ENCODE data around the gene SYNE3.
"Not testable (repeated sequence)": the region's sequence is repeated elsewhere in the genome, so short reads cannot be mapped to it uniquely, and the experiment has no call there.

Gene SYNE3

DNA sequence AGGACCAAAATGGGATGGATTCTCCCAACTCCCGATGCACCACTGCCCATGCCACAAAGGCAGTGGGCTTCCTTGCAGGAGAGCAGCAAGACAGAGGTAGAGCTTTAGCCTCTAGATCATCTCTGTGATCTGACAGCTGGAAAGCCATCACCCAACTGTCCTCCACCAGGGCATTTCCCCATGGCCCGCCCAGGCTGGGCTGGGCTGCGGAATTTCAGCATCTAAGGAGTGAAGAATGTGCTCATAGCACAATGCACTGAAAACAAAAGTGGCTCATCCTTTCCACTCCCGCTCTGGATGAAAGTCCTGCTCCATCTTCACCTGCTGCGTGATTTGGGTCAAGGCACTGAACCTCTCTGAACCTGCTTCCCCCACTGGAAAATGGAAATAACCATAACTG lies 5.6 kb downstream of the SYNE3 start:
- TF ChIP-seq, protein P1, sequence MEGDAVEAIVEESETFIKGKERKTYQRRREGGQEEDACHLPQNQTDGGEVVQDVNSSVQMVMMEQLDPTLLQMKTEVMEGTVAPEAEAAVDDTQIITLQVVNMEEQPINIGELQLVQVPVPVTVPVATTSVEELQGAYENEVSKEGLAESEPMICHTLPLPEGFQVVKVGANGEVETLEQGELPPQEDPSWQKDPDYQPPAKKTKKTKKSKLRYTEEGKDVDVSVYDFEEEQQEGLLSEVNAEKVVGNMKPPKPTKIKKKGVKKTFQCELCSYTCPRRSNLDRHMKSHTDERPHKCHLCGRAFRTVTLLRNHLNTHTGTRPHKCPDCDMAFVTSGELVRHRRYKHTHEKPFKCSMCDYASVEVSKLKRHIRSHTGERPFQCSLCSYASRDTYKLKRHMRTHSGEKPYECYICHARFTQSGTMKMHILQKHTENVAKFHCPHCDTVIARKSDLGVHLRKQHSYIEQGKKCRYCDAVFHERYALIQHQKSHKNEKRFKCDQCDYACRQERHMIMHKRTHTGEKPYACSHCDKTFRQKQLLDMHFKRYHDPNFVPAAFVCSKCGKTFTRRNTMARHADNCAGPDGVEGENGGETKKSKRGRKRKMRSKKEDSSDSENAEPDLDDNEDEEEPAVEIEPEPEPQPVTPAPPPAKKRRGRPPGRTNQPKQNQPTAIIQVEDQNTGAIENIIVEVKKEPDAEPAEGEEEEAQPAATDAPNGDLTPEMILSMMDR (IDR thresholded peaks at IDR 0.05; ENCODE audit: borderline replicate concordance, insufficient read depth, low read depth, low read length): no peak
- no peak overlapping the region for H3K4me3 ChIP-seq (ENCODE audit: low read depth, low read length)

DNA sequence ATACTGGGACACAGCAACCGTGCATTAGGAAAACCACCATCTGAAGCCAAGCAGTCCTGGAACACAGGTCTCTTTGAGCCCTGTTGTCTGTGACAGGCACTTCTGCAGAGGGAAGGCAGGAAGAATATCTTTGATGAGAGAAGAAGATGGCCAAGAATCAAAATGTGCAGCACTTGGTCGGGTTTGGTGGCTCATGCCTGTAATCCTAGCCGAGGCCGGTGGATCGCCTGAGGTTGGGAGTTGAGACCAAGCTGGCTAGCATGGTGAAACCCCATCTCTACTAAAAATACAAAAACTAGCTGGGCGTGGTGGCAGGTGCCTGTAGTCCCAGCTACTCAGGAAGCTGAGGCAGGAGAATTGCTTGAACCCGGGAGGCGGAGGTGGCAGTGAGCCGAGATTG lies 6.1 kb downstream of the SYNE3 start:
- not testable (repeated sequence) for H3K4me3 ChIP-seq (ENCODE audit: low read depth, low read length)

DNA sequence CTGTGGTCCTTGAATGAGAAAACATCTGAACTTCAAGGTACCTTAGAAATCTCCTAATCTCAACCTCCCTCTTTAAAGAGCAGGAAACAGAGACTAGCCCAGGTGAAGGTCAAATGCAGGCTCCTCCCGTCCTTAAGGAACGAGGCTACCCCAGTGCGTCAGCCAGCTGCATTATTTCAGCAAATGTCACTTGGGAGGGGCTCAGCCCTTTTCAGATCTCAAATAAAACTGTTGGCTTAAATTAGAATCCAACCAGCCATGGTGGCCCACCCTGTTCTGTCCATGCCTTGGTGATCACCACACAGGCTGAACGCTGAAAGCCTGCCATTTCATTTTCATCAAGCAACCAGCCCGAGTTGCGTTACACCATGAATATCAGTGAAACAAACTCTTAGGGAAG lies 7.0 kb downstream of the SYNE3 start:
- no peak overlapping the region for H3K4me3 ChIP-seq (ENCODE audit: low read depth, low read length)
- TF ChIP-seq, protein P1 (IDR thresholded peaks at IDR 0.05; ENCODE audit: borderline replicate concordance, insufficient read depth, low read depth, low read length): no peak

DNA sequence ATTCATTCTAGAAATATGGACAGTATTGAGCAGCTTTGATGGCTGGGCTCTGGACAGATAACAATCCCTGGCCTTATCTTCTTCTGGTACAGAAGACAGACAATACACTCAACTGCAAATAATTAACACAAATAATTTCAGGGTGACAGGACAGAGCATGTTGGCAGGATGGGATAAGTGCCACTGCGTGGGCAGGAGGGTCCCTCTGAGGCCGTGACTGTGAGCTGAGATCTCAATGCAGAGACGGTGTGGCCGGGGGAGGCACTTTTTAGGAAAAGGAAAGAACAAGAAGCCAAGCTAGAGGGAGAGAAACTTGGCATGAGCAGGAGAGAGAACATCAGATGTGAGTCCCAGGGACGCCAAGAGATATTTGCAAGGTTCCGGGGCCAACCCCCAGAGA lies 8.1 kb downstream of the SYNE3 start:
- H3K4me3 ChIP-seq (ENCODE audit: low read depth, low read length): no peak overlapping the region
- TF ChIP-seq, protein P1 (IDR thresholded peaks at IDR 0.05; ENCODE audit: borderline replicate concordance, insufficient read depth, low read depth, low read length): no peak

DNA sequence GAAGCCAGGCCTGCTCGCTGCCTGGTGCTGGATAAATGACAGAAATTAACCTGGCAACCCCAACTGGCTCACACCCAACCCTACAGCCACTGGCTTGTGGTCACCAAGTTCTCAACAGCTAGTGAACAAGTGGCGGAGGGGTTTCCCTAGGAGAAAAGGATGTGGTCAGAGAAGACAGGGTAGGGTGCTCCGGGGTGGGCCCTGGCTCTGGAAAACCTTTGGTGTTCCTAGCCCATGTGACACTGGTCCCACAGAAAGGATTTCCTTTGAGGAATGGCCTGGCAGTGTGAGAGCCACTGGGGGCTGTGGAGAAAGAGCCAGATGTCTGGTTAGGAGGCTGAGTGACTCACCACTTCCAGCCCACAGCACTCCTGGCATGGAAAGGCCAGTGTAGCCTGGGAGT lies 8.7 kb downstream of the SYNE3 start:
- TF ChIP-seq, protein P1 (IDR thresholded peaks at IDR 0.05; ENCODE audit: borderline replicate concordance, insufficient read depth, low read depth, low read length): no peak
- no peak overlapping the region for H3K4me3 ChIP-seq (ENCODE audit: low read depth, low read length)

DNA sequence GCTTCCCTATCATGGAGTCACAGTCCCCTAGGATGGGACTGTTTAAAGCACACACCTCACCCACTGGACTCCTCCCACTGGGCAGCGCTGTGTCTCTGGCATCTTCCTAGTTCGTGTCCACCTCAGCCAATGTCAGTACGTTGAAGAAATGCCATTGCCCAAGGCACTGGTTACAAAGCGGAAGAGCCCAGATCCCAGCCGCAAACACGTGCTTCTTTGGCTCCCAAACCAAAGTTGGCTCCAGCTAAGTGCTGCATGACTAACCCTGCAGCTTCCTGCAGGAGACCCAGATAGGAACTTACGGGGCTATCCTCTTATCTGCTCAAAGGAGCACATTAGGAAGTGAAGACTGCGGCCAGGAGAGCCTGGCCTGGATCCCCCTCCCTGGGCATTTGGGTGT lies 9.3 kb downstream of the SYNE3 start:
- H3K4me3 ChIP-seq (ENCODE audit: low read depth, low read length): no peak overlapping the region
- TF ChIP-seq, protein P1 (IDR thresholded peaks at IDR 0.05; ENCODE audit: borderline replicate concordance, insufficient read depth, low read depth, low read length): no peak

DNA sequence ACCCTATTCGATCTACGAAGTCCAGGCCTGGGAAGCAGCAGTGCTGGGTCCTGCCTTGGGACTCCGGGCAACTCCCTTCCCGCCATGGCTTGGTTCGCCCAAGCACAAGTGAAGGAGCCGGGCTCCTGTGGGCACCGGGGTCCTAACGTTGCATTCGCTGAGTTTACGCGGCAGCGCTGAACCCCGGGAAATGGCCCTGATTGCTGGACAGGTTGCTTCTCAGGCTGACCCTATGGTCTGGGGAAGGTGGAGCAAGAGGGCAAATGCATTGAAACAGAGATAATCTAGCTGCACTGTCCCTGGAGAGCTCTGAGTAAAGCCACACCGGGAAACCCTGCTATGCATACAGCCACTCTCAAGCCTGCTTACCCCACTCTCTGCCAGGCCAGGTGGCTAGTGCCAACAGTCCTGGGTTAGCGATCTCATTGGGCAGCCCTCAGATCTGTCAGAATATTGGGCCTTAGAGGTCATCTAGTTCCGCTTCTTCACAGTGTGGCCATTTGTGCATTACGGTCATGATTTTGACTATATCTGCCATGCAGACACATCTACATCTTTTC lies 11.3 kb downstream of the SYNE3 start:
- TF ChIP-seq, protein P1 (IDR thresholded peaks at IDR 0.05; ENCODE audit: borderline replicate concordance, insufficient read depth, low read depth, low read length): no peak
- no peak overlapping the region for H3K4me3 ChIP-seq (ENCODE audit: low read depth, low read length)

Measured in GM12875 (cell line).